ENCODE data around the gene CLEC10A.

DNA sequence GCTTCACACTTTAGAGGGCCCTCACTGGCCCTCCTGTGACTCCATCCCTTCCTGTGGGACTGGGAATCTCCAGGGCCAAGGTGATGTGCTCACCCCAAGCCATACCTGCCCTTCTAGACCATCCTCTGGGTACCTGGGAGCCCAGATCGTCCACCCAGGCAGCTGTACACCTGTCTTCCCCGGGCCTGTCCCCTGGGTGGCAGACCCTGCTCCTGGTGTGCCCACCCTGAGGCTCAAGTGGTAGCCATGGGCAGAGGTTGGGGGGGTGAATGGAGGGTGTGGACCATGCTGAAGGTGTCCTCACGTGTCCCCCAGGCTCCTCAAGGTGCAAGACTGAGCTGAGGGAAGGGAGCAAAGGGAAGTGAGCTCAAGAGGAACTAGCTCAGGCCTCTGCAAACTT, 9.3 kb downstream of the CLEC10A start:
- TF ChIP-seq, protein P1, sequence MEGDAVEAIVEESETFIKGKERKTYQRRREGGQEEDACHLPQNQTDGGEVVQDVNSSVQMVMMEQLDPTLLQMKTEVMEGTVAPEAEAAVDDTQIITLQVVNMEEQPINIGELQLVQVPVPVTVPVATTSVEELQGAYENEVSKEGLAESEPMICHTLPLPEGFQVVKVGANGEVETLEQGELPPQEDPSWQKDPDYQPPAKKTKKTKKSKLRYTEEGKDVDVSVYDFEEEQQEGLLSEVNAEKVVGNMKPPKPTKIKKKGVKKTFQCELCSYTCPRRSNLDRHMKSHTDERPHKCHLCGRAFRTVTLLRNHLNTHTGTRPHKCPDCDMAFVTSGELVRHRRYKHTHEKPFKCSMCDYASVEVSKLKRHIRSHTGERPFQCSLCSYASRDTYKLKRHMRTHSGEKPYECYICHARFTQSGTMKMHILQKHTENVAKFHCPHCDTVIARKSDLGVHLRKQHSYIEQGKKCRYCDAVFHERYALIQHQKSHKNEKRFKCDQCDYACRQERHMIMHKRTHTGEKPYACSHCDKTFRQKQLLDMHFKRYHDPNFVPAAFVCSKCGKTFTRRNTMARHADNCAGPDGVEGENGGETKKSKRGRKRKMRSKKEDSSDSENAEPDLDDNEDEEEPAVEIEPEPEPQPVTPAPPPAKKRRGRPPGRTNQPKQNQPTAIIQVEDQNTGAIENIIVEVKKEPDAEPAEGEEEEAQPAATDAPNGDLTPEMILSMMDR (IDR thresholded peaks at IDR 0.05) = no peak
- no peak for TF ChIP-seq POLR2A (IDR thresholded peaks at IDR 0.05)
- no peak for TF ChIP-seq POLR2AphosphoS5 (IDR thresholded peaks at IDR 0.05)
- TF ChIP-seq EP300 (IDR thresholded peaks at IDR 0.05; ENCODE audit: low read depth) = no peak

Data from transverse colon (tissue), 4 donors.